ENCODE data around the gene LONRF2. TPM values are rescaled to one million over a fixed set of nuclear protein-coding genes. Genes with fewer than 3 reads are reported as not detected.

The LONRF2 gene
- total RNA-seq, 1 experiment from 2014 or later: 9.7 TPM

DNA sequence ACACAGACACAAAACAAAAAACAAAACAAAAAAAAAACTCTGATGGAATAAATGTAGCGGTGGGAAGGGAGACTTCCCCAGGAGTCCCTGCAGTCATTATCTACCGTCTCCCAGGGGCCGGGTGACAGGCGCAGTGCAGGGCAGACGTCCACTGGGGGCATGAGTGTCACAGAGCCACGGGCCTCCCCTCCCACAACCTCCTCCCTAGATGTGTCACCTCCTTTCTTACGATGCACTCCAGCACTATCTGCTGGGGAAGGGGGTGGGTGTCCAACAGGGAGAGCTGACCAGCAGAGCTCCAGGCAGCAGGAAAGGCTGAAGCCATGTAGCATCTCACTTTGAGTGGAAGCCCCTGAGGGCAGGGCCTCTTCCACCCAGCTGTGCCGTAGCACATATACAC is 84.5 kb downstream of the LONRF2 start:
- DNase-seq: no peak
- H3K36me3 Mint-ChIP-seq (ENCODE audit: insufficient read depth, unreplicated experiment): no peaks in the 10 kb centered on the region
- H3K27me3 Mint-ChIP-seq (ENCODE audit: unreplicated experiment): peaks cover 77% of the 10 kb centered on the region
- no peak overlapping the region for H3K27ac Mint-ChIP-seq (ENCODE audit: unreplicated experiment)
- BruUV-seq (replicated peaks): no TSS peak
- intact Hi-C loops (cut with micrococcal nuclease; ENCODE audit: unreplicated experiment): loop anchor here (2.0 kb wide), 1 partner anchor 55 kb away; no protein-coding TSS in a partner anchor
- H3K4me3 Mint-ChIP-seq (ENCODE audit: low read depth, unreplicated experiment): no peak overlapping the region
- no peaks in the 10 kb centered on the region for H3K9me3 Mint-ChIP-seq (ENCODE audit: low read depth, unreplicated experiment)
- TF ChIP-seq, protein P1, sequence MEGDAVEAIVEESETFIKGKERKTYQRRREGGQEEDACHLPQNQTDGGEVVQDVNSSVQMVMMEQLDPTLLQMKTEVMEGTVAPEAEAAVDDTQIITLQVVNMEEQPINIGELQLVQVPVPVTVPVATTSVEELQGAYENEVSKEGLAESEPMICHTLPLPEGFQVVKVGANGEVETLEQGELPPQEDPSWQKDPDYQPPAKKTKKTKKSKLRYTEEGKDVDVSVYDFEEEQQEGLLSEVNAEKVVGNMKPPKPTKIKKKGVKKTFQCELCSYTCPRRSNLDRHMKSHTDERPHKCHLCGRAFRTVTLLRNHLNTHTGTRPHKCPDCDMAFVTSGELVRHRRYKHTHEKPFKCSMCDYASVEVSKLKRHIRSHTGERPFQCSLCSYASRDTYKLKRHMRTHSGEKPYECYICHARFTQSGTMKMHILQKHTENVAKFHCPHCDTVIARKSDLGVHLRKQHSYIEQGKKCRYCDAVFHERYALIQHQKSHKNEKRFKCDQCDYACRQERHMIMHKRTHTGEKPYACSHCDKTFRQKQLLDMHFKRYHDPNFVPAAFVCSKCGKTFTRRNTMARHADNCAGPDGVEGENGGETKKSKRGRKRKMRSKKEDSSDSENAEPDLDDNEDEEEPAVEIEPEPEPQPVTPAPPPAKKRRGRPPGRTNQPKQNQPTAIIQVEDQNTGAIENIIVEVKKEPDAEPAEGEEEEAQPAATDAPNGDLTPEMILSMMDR (IDR thresholded peaks at IDR 0.05; ENCODE audit: unreplicated experiment): no peak
- no peaks in the 10 kb centered on the region for H3K4me1 Mint-ChIP-seq (ENCODE audit: low read depth, unreplicated experiment)
- CTCF ChIA-PET: no interaction called here

DNA sequence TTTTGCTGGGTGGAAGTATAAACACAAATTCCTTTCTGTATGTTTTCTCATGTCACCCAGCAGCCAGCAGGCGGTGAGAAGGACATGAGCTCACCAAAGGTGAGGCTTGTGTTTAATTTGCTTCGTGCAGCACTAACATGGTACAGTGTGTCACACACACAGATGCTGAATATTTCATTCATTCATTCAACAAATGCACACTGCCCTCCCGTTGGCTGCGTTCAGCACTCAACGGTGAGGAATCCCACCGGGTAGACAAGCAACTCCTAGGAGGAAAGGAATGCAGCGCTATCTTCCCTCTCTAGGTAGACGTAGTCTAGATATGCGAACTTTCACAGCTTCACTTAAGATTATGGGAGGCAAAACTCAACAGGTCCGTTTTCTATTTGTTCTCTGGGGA is 85.1 kb downstream of the LONRF2 start:
- no peak overlapping the region for H3K4me3 Mint-ChIP-seq (ENCODE audit: low read depth, unreplicated experiment)
- H3K36me3 Mint-ChIP-seq (ENCODE audit: insufficient read depth, unreplicated experiment): no peaks in the 10 kb centered on the region

DNA sequence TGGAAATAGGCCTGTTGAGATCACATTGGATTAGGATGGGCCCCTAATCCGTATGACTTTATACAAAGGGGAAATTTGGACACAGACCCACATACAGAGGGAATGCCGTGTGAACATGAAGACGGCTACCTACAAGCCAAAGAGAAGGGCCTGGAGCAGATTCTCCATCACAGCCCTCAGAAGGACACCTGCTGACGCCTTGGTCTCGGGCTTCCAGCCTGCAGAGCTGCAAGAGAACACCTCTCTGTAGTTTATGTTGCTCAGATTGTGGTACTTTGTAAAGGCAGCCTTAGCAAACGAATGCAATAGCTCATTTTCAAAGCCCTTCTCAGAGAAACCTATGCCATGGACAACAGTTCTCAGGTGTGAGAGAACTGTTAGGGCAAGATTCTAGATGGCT is 86.1 kb downstream of the LONRF2 start:
- Mint-ChIP-seq H3K27ac (ENCODE audit: unreplicated experiment) (no peak overlapping the region), H3K36me3 (ENCODE audit: insufficient read depth, unreplicated experiment) (no peaks in the 10 kb centered on the region), H3K4me3 (ENCODE audit: low read depth, unreplicated experiment) (no peak overlapping the region), H3K9me3 (ENCODE audit: low read depth, unreplicated experiment) (no peaks in the 10 kb centered on the region), H3K4me1 (ENCODE audit: low read depth, unreplicated experiment) (no peaks in the 10 kb centered on the region), H3K27me3 (ENCODE audit: unreplicated experiment) (peaks cover 77% of the 10 kb centered on the region)
- CTCF ChIA-PET: interaction anchor here (0.8 kb wide), 1 partner anchor 417 kb away, joined by 3 read pairs; no protein-coding TSS in a partner anchor
- TF ChIP-seq, protein P1 (IDR thresholded peaks at IDR 0.05; ENCODE audit: unreplicated experiment): no peak
- BruUV-seq (replicated peaks): no TSS peak
- intact Hi-C loops (cut with micrococcal nuclease; ENCODE audit: unreplicated experiment): no loop called here
- no peak for DNase-seq

More for the DNA sequence above, 85.1 kb downstream of the LONRF2 start:
- Mint-ChIP-seq H3K27ac (ENCODE audit: unreplicated experiment) (no peak overlapping the region), H3K4me1 (ENCODE audit: low read depth, unreplicated experiment) (no peaks in the 10 kb centered on the region), H3K9me3 (ENCODE audit: low read depth, unreplicated experiment) (no peaks in the 10 kb centered on the region), H3K27me3 (ENCODE audit: unreplicated experiment) (peaks cover 77% of the 10 kb centered on the region)
- CTCF ChIA-PET: interaction anchor here (0.6 kb wide), 1 partner anchor 144 kb away, joined by 4 read pairs; no protein-coding TSS in a partner anchor
- TF ChIP-seq, protein P1 (IDR thresholded peaks at IDR 0.05; ENCODE audit: unreplicated experiment): no peak
- DNase-seq: no peak
- intact Hi-C loops (cut with micrococcal nuclease; ENCODE audit: unreplicated experiment): no loop called here
- BruUV-seq (replicated peaks): no TSS peak

DNA sequence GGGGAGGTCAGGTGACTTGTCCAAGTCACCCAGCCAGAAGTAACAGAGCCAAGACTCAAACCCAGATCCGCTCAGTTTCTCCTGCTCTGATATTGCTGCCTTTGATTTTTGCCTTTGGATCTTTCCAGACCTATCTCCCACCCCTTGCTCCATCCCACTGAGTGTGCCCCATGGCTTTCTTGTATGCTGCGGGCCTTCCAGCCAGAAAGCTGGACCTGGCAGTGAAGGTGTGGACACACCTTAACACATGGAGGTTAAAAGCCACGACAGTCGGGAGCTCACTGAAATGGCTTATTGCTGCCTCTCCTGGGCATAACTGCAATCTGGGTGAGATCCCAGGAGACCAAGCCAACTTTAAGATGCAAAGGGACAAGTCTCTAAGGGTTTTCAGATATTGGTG is 86.7 kb downstream of the LONRF2 start:
- DNase-seq: no peak
- Mint-ChIP-seq H3K4me1 (ENCODE audit: low read depth, unreplicated experiment) (no peaks in the 10 kb centered on the region), H3K27me3 (ENCODE audit: unreplicated experiment) (peaks cover 77% of the 10 kb centered on the region), H3K36me3 (ENCODE audit: insufficient read depth, unreplicated experiment) (no peaks in the 10 kb centered on the region), H3K4me3 (ENCODE audit: low read depth, unreplicated experiment) (no peak overlapping the region), H3K9me3 (ENCODE audit: low read depth, unreplicated experiment) (no peaks in the 10 kb centered on the region), H3K27ac (ENCODE audit: unreplicated experiment) (no peak overlapping the region)
- TF ChIP-seq, protein P1 (IDR thresholded peaks at IDR 0.05; ENCODE audit: unreplicated experiment): no peak
- intact Hi-C loops (cut with micrococcal nuclease; ENCODE audit: unreplicated experiment): no loop called here
- CTCF ChIA-PET: interaction anchor here (0.8 kb wide), 1 partner anchor 417 kb away, joined by 3 read pairs; no protein-coding TSS in a partner anchor
- no TSS peak for BruUV-seq (replicated peaks)
